ENCODE results near the gene ZBTB8A.

The ZBTB8A gene

GRCh38 chr1:32652244-32652962 lies 113.2 kb downstream of the ZBTB8A start:
- no peak for DNase-seq (ENCODE audit: low read depth)

Data from GM04503 (cell line).